ENCODE measurements around the gene USH1C. TPM values are rescaled to one million over a fixed set of nuclear protein-coding genes. Genes with fewer than 3 reads are reported as not detected.

USH1C gene
- total and polyA plus RNA-seq, 2 of the 13 experiments (the other 11 are each of a cell fraction or from before 2014, with no cell fraction given), result not detected

DNA sequence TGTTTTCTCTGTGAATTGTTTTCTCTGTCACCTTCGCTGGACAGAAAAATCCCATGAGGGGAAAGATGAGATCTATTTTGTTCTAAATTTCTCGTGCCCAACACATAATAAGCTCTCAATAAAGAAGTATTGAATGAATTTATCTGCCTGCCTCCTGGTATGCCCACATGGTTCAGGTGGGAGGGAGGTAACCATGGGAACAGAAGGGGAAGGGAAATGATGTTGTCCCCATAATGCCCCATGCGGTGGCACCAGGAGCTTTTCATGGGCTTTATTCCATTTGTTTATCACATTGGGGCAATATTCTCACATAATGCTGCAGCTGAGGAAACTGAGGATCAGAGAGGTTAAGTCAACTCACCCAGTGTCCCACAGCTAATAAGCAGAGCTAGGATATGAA lies 8.7 kb downstream of the USH1C start:
- in situ Hi-C loops (cut with HindIII; ENCODE audit: extremely low pct_ligation_motif_present, low pct_unique_long_range_greater_than_20kb) (no loop called here), intact Hi-C loops (cut with micrococcal nuclease; ENCODE audit: unreplicated experiment) (no loop called here)
- Histone ChIP-seq H3K27me3 (ENCODE audit: control insufficient read depth in 1 of 2, insufficient read depth in 2 of 2, low read length in 2 of 2) (peaks cover 0 to 14% of the 10 kb centered on the region in 2 experiments; a peak in 3 of 5 replicates), H3K79me2 (ENCODE audit: insufficient read depth, low read length) (no peaks in the 10 kb centered on the region), H3K27ac (ENCODE audit: extremely low read length, insufficient read depth, low read length) (no peak overlapping the region), H2AFZ (ENCODE audit: low read length) (no peak overlapping the region), H3K4me3 (replicated peaks in 1 of 3; ENCODE audit: insufficient read depth in 1 of 3, low read depth in 2 of 3, low read length in 3 of 3) (no peak overlapping the region), H3K36me3 (replicated peaks in 1 of 2; ENCODE audit: control insufficient read depth in 1 of 2, insufficient read depth in 2 of 2, low read length in 2 of 2) (no peaks in the 10 kb centered on the region), H4K20me1 (ENCODE audit: insufficient read depth, low read length) (no peaks in the 10 kb centered on the region), H3K9ac (ENCODE audit: insufficient read depth, low read depth, low read length) (no peak overlapping the region), H3K4me2 (ENCODE audit: low read depth, low read length) (no peak overlapping the region), H3K4me1 (ENCODE audit: insufficient read depth, low read length) (peaks cover 28% of the 10 kb centered on the region), H3K9me3 (ENCODE audit: low read length) (no peaks in the 10 kb centered on the region)
- 40% methylated on average over 3 of the region's 3 CpGs for WGBS (ENCODE audit: low lambda C conversion rate)
- no TSS peak for BruUV-seq (replicated peaks)
- POLR2A ChIA-PET, result no interaction called here
- CTCF ChIA-PET (ENCODE audit: low intra/inter-chr PET ratio, low total read pairs), result no interaction called here
- no peak for DNase-seq (ENCODE audit: low spot score)
- no peak for FAIRE-seq
- no peak for ATAC-seq
- TF ChIP-seq SSRP1 (CRISPR knock-in tag; IDR thresholded peaks at IDR 0.05) (no peak), ZNF512B (CRISPR knock-in tag; IDR thresholded peaks at IDR 0.05; ENCODE audit: borderline replicate concordance) (no peak), FIP1L1 (IDR thresholded peaks at IDR 0.05; ENCODE audit: borderline replicate concordance, insufficient read depth, low read depth, low read length) (no peak), ZNF879 (CRISPR knock-in tag; IDR thresholded peaks at IDR 0.05) (no peak), HINFP (CRISPR knock-in tag; IDR thresholded peaks at IDR 0.05; ENCODE audit: low read depth) (no peak), ZBTB3 (CRISPR knock-in tag; IDR thresholded peaks at IDR 0.05; ENCODE audit: borderline replicate concordance, low read depth) (no peak), ZNF350 (CRISPR knock-in tag; IDR thresholded peaks at IDR 0.05; ENCODE audit: borderline replicate concordance, low read depth) (no peak), MAFG (CRISPR knock-in tag; IDR thresholded peaks at IDR 0.05) (no peak), PCBP1 (IDR thresholded peaks at IDR 0.05; ENCODE audit: borderline replicate concordance, low read depth, low read length) (no peak), SETDB1 (CRISPR knock-in tag; IDR thresholded peaks at IDR 0.05; ENCODE audit: borderline replicate concordance) (no peak), ISL2 (CRISPR knock-in tag; IDR thresholded peaks at IDR 0.05) (no peak), ARNTL (CRISPR knock-in tag; IDR thresholded peaks at IDR 0.05) (no peak), MATR3 (CRISPR knock-in tag; IDR thresholded peaks at IDR 0.05) (no peak), ZNF263 (CRISPR knock-in tag; IDR thresholded peaks at IDR 0.05) (no peak)
- TF ChIP-seq, protein P1, sequence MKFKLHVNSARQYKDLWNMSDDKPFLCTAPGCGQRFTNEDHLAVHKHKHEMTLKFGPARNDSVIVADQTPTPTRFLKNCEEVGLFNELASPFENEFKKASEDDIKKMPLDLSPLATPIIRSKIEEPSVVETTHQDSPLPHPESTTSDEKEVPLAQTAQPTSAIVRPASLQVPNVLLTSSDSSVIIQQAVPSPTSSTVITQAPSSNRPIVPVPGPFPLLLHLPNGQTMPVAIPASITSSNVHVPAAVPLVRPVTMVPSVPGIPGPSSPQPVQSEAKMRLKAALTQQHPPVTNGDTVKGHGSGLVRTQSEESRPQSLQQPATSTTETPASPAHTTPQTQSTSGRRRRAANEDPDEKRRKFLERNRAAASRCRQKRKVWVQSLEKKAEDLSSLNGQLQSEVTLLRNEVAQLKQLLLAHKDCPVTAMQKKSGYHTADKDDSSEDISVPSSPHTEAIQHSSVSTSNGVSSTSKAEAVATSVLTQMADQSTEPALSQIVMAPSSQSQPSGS (CRISPR knock-in tag; IDR thresholded peaks at IDR 0.05), result no peak
- TF ChIP-seq, protein P2, sequence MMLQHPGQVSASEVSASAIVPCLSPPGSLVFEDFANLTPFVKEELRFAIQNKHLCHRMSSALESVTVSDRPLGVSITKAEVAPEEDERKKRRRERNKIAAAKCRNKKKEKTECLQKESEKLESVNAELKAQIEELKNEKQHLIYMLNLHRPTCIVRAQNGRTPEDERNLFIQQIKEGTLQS (CRISPR knock-in tag; IDR thresholded peaks at IDR 0.05), result no peak
- TF ChIP-seq, protein P3, sequence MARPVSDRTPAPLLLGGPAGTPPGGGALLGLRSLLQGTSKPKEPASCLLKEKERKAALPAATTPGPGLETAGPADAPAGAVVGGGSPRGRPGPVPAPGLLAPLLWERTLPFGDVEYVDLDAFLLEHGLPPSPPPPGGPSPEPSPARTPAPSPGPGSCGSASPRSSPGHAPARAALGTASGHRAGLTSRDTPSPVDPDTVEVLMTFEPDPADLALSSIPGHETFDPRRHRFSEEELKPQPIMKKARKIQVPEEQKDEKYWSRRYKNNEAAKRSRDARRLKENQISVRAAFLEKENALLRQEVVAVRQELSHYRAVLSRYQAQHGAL (CRISPR knock-in tag; IDR thresholded peaks at IDR 0.05; ENCODE audit: not compliant biosample characterization), result no peak
